K562 (cell line): Measurements from ENCODE around the gene USP10. TPM values are rescaled to one million over a fixed set of nuclear protein-coding genes. Genes with fewer than 3 reads are reported as not detected.

Experiments used
- ARHGAP35 ChIP-seq: fragments of 450-650 bp; IDR thresholded peaks from 2 replicates; pipeline ENCODE4 v1.6.1; 2018; ENCODE audit not compliant: partially characterized antibody
- ARNT ChIP-seq, 2 experiments: fragments of 450-650 bp; IDR thresholded peaks; 2 replicates each; pipeline ENCODE4 v1.6.1; 2016; ENCODE audit warnings: mild to moderate bottlenecking in 1 of 2
- CEBPB ChIP-seq: fragments of 450-650 bp; IDR thresholded peaks from 2 replicates; pipeline ENCODE4 v1.6.1; 2016; ENCODE audit warnings: missing genetic modification characterization, missing compliant biosample characterization
- CTBP1 ChIP-seq: fragments of 450-650 bp; IDR thresholded peaks from 2 replicates; pipeline ENCODE4 v1.6.1; 2016; ENCODE audit warnings: borderline replicate concordance
- HCFC1 ChIP-seq: IDR thresholded peaks from 2 replicates; pipeline ENCODE4 v1.6.1; 2012; ENCODE audit warnings: low read depth, low read length, improper control_type of control experiment
- MAFK ChIP-seq: IDR thresholded peaks from 2 replicates; pipeline ENCODE4 v1.6.1; 2011; ENCODE audit warnings: low read length, improper control_type of control experiment
- MTF1 ChIP-seq: fragments of 250-450 bp; sonication (Bioruptor Pico); IDR thresholded peaks from 2 replicates; pipeline ENCODE4 v1.9.0; 2021; ENCODE audit warnings: moderate library complexity, mild to moderate bottlenecking, inconsistent platforms, borderline replicate concordance
- NCOR1 ChIP-seq: fragments of 450-650 bp; IDR thresholded peaks from 2 replicates; pipeline ENCODE4 v1.6.1; 2016; ENCODE audit warnings: mild to moderate bottlenecking, moderate library complexity
- POLR2B ChIP-seq: fragments of 450-650 bp; IDR thresholded peaks from 2 replicates; pipeline ENCODE4 v1.6.1; 2018; ENCODE audit warnings: low read depth; ENCODE audit not compliant: partially characterized antibody
- SMAD3 ChIP-seq: fragments of 450-650 bp; formaldehyde crosslinking; conservative IDR thresholded peaks from 2 replicates; pipeline ENCODE4 v1.4.0; 2020; ENCODE audit warnings: mild to moderate bottlenecking
- ZNF507 ChIP-seq: conservative IDR thresholded peaks from 2 replicates; pipeline ENCODE4 v1.6.1; 2017; ENCODE audit warnings: missing genetic modification characterization, missing compliant biosample characterization
- ZNF584 ChIP-seq: fragments of 200-800 bp; sonication (Bioruptor generic); IDR thresholded peaks from 2 replicates; pipeline ENCODE4 v1.6.1; 2016; ENCODE audit warnings: low read depth, mild to moderate bottlenecking, missing genetic modification characterization, missing compliant biosample characterization
- polyA plus RNA-seq, 8 experiments: library from polyadenylated mRNA; depleted of rRNA in 4 of 8; stranded (reverse) in 5 of 8; unstranded in 3 of 8; fragments of >200 nt; fragmentation: Nextera tagmentation in 2 of 8; fragmentation: Illumina TruSeq in 1 of 8; extraction: Ambion mirVana in 2 of 8; extraction: Trizol in 1 of 8; gene quantifications; 2 replicates each; pipeline versions ENCODE4 v1.2.1 to v1.2.3, GENCODE V29; 2011 to 2014; ENCODE audit warnings: inconsistent platforms in 1 of 8, missing spikeins in 1 of 8
- total RNA-seq, 7 experiments: library from RNA; depleted of rRNA in 6 of 7; stranded (reverse); fragments of >200 nt in 6 of 7; fragmentation: Illumina TruSeq in 2 of 7; extraction: Trizol in 2 of 7; gene quantifications; 2 replicates each; pipeline versions ENCODE4 v1.2.1 to v1.2.3, GENCODE V29; 2011 to 2021; ENCODE audit warnings: low replicate concordance in 1 of 7
- TF ChIP-seq, protein P1 (sequence below): fragments of 250-450 bp; sonication (Bioruptor Pico); IDR thresholded peaks from 2 replicates; pipeline ENCODE4 v1.4.0; 2020
- TF ChIP-seq, protein P2 (sequence below): fragments of 250-450 bp; sonication (Bioruptor Pico); IDR thresholded peaks from 2 replicates; pipeline ENCODE4 v1.5.0; 2021
- TF ChIP-seq, protein P3 (sequence below), 3 experiments: fragments of 200-800 bp in 1 of 3; fragments of 250-450 bp in 1 of 3; fragments of 450-650 bp in 1 of 3; sonication (Bioruptor Pico) in 1 of 3; sonication (Bioruptor generic) in 1 of 3; formaldehyde crosslinking in 1 of 3; IDR thresholded peaks; 2 replicates each; pipeline versions ENCODE4 v1.6.1 to v1.8.0; 2016 to 2022; ENCODE audit warnings: mild to moderate bottlenecking in 2 of 3, missing genetic modification characterization in 2 of 3, missing compliant biosample characterization in 1 of 3, moderate library complexity in 1 of 3

Gene USP10
- total and polyA plus RNA-seq, 9 of the 15 experiments (the other 6 are each of a cell fraction or from before 2014, with no cell fraction given), result 61.7 to 197 (median 116) TPM

DNA sequence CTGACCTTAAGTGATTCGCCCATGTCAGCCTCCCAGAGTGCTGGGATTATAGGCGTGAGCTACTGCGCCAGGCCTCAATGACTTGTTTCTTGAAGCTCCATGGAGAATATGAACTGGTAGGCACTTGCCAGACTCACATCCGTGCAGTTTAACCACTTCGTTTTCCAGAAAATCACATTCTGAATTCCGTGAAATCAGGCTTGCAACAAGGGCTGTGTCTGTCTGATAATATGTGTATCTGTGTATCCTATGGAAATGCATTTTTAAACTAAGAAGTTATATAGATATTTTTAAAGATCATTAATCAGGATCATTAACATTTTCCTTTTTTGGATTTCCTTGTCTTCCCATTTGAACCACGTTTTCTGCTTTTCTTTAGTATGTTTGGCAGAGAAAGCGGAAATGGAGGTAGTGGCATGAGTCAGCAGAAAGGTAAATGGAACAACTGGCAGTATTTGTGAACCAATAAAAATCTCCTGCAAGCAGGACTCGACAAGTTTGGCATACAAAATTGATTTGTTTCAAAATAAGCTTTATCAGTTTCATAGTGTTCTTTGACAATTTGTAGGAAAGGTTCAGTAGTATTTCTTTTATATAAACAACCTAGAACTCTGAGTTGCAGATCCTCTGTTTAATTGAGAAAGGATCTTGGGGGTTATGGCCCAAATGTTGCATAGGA is 33.0 kb downstream of the USP10 start (continued):
- TF ChIP-seq, protein P1, sequence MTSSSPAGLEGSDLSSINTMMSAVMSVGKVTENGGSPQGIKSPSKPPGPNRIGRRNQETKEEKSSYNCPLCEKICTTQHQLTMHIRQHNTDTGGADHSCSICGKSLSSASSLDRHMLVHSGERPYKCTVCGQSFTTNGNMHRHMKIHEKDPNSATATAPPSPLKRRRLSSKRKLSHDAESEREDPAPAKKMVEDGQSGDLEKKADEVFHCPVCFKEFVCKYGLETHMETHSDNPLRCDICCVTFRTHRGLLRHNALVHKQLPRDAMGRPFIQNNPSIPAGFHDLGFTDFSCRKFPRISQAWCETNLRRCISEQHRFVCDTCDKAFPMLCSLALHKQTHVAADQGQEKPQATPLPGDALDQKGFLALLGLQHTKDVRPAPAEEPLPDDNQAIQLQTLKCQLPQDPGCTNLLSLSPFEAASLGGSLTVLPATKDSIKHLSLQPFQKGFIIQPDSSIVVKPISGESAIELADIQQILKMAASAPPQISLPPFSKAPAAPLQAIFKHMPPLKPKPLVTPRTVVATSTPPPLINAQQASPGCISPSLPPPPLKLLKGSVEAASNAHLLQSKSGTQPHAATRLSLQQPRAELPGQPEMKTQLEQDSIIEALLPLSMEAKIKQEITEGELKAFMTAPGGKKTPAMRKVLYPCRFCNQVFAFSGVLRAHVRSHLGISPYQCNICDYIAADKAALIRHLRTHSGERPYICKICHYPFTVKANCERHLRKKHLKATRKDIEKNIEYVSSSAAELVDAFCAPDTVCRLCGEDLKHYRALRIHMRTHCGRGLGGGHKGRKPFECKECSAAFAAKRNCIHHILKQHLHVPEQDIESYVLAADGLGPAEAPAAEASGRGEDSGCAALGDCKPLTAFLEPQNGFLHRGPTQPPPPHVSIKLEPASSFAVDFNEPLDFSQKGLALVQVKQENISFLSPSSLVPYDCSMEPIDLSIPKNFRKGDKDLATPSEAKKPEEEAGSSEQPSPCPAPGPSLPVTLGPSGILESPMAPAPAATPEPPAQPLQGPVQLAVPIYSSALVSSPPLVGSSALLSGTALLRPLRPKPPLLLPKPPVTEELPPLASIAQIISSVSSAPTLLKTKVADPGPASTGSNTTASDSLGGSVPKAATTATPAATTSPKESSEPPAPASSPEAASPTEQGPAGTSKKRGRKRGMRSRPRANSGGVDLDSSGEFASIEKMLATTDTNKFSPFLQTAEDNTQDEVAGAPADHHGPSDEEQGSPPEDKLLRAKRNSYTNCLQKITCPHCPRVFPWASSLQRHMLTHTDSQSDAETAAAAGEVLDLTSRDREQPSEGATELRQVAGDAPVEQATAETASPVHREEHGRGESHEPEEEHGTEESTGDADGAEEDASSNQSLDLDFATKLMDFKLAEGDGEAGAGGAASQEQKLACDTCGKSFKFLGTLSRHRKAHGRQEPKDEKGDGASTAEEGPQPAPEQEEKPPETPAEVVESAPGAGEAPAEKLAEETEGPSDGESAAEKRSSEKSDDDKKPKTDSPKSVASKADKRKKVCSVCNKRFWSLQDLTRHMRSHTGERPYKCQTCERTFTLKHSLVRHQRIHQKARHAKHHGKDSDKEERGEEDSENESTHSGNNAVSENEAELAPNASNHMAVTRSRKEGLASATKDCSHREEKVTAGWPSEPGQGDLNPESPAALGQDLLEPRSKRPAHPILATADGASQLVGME (CRISPR knock-in tag), result no peak
- TF ChIP-seq CTBP1 (peak; percentile 34; the same call in 1 of the 2 replicates), HCFC1 (no peak), NCOR1 (peak; percentile 83), SMAD3 (CRISPR knock-in tag) (0 out of 2 replicates have a peak, but pooled peaks have one; percentile 7), ZNF584 (CRISPR knock-in tag) (peak; percentile 74; the same call in 1 of the 2 replicates), POLR2B (no peak), MAFK (peak; percentile 98), ARHGAP35 (no peak), ARNT (IDR thresholded peaks at IDR 0.05) (peak; percentile 16 to 76; a peak in 3 of 4 replicates), MTF1 (CRISPR knock-in tag) (no peak), CEBPB (tag) (no peak), ZNF507 (tag) (no peak)
- TF ChIP-seq, protein P2, sequence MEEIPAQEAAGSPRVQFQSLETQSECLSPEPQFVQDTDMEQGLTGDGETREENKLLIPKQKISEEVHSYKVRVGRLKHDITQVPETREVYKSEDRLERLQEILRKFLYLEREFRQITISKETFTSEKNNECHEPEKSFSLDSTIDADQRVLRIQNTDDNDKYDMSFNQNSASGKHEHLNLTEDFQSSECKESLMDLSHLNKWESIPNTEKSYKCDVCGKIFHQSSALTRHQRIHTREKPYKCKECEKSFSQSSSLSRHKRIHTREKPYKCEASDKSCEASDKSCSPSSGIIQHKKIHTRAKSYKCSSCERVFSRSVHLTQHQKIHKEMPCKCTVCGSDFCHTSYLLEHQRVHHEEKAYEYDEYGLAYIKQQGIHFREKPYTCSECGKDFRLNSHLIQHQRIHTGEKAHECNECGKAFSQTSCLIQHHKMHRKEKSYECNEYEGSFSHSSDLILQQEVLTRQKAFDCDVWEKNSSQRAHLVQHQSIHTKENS (CRISPR knock-in tag), result no peak
- TF ChIP-seq, protein P3, sequence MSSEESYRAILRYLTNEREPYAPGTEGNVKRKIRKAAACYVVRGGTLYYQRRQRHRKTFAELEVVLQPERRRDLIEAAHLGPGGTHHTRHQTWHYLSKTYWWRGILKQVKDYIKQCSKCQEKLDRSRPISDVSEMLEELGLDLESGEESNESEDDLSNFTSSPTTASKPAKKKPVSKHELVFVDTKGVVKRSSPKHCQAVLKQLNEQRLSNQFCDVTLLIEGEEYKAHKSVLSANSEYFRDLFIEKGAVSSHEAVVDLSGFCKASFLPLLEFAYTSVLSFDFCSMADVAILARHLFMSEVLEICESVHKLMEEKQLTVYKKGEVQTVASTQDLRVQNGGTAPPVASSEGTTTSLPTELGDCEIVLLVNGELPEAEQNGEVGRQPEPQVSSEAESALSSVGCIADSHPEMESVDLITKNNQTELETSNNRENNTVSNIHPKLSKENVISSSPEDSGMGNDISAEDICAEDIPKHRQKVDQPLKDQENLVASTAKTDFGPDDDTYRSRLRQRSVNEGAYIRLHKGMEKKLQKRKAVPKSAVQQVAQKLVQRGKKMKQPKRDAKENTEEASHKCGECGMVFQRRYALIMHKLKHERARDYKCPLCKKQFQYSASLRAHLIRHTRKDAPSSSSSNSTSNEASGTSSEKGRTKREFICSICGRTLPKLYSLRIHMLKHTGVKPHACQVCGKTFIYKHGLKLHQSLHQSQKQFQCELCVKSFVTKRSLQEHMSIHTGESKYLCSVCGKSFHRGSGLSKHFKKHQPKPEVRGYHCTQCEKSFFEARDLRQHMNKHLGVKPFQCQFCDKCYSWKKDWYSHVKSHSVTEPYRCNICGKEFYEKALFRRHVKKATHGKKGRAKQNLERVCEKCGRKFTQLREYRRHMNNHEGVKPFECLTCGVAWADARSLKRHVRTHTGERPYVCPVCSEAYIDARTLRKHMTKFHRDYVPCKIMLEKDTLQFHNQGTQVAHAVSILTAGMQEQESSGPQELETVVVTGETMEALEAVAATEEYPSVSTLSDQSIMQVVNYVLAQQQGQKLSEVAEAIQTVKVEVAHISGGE (CRISPR knock-in tag; IDR thresholded peaks at IDR 0.05), result peak in 1 of 3 experiments; percentile 60; a peak in 1 of 6 replicates
